ENCODE measurements around the gene ACTL6B.
"Not testable (repeated sequence)": the region's sequence is repeated elsewhere in the genome, so short reads cannot be mapped to it uniquely, and the experiment has no call there.

ACTL6B gene

DNA sequence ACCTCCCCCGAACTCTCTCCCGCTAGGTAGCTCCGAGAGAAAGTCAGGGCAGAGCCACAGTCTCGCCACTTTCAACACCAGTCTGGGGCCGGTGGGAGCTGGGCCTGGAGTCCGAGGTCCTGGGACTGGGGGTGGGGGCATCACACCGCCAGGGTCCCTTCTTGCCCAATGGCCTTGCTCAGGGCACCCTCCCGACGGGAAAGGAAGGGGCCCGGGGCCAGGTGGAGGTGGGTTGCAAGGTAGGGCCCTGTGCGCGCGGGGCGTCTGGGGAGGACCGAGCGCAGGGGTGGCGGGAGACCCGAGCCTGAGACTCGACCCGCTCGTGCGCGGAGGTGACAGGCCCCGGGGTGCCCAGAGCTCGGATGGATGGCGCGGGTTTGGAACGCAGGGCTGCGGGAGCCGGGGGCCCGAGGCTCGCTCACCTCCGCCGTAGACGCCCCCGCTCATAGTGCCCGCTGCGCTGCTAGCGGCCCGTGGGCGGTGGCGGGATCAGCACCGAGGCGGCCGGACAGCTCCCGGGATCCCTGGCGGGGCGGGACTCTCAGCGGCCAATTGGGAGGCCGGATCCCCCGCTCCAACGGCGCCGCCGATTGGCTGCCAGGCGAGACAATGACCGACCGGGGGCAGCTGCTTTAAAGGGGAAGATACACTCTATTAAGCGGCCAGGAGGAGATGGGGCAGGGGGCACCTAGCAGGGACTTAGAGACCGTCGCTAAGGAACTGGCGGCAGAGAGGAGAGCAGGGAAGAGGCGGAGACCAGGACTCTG, at the start of gene ACTL6B:
Gene ACTL6B (minus strand): TSS at position 541 of the 767 bp plus-strand sequence. CDS start 94 bp downstream, at position 447.
- peak; percentile 50 for DNase-seq

DNA sequence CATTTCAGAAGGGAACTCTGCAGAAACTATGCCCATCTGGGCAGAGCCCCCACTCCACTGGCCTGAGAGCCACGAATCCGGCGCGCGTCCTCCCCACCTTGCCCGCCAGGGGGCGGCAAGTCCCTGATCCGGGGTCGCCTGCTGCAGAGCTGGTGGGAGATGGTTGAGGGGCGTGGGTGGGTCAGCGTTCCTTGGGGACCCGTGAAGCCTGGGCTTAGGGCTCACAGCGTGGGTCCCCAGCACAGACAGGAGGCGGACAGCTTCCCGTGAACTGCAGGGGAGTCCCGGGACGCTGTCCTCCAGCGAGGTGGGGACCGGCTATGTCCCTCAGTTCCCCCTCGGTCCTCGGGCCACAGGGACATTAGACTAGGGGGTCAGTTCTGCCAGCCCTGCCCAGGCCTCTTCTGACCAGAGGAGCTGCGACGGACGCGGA, 49.1 kb upstream of the ACTL6B start:
- peak; percentile 85 for DNase-seq

DNA sequence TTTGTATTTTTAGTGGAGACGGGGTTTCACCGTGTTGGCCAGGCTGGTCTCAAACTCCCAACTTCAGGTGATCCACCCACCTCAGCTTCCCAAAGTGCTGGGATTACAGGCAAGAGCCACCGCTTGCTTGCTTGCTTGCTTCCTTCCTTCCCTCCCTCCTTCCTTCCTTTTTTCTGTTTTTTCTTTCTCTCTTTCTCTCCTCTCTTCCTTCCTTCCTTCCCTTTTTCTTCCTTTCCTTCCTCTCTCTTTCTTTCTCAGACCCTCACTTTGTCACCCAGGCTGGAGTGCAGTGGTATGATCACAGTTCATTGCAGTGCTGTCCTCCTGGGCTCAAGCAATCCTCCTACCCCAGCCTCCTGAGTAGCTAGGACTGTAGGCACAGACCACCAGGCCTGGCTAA, 44.8 kb upstream of the ACTL6B start:
- DNase-seq: not testable (repeated sequence)

DNA sequence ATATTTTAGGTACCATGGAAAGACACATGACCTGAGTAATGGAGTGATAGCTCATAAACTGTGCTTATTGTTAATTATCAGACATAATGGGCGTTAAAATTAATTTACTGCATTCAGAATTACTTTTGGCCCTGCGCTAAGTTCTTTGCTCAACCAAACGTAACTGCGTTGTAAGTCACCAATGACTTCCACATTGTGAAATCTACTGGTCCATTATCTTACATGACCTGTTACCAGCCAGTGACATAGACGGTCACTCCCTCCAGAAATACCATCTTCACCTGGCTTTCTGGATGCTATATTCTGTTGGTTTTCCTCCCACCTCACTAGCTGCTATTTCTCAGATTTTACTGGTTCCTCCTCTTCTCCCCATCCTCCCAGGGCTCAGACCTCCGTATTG, 42.8 kb upstream of the ACTL6B start:
- DNase-seq: no peak

DNA sequence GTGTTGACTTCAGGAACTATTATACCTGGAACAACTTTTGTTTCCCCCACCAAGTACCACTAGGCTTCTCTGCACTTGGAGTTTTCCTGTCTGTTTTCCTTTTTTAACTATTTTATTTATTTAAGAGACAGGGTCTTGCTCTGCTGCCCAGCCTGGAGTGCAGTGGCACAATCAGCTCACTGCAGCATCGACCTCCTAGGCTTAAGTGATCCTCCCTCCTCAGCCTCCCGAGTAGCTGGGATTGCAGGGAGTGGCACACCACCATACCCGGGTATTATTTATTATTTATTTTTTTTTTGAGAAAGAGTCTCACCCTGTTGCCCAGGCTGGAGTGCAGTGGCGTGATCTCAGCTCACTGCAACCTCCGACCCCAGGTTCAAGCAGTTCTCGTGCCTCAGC, 39.9 kb upstream of the ACTL6B start:
- DNase-seq: no peak

DNA sequence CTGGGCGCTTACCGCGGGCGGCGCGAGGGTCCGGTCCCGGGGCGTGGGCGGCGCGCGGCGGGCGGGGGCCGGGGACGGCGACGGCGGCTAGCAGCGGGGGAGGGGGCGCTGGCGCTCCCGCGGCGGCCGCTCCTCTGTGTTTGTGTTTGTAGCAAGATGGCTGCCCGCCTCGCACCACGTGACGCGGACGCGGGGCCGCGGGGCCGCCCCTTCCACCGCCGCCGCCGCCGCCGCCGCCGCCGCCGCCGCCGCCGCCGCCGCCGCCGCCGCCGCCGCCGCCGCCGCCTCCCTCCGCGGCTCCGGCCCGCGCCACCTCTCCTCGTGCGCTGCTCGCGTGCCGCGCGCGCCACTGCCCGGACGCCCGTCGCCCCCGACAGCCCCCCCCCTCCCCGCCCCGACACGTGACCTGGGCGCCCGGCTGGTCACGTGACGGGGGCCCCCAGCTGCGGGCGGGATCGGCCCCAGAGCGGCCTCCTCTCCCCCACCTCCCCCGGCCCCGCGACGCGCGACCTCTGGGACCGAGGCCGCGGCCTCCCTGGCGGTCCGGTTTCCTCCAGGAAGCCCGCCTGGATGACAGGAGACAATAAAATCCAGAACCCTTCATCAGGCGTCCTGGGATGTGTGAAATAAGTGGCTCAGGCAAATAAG, 38.0 kb upstream of the ACTL6B start, which contains the start of gene GIGYF1:
Gene GIGYF1 (minus strand): TSS at position 153 of the 648 bp plus-strand sequence. CDS start 6,012 bp downstream, outside the sequence.
- peak; percentile 67 for DNase-seq

DNA sequence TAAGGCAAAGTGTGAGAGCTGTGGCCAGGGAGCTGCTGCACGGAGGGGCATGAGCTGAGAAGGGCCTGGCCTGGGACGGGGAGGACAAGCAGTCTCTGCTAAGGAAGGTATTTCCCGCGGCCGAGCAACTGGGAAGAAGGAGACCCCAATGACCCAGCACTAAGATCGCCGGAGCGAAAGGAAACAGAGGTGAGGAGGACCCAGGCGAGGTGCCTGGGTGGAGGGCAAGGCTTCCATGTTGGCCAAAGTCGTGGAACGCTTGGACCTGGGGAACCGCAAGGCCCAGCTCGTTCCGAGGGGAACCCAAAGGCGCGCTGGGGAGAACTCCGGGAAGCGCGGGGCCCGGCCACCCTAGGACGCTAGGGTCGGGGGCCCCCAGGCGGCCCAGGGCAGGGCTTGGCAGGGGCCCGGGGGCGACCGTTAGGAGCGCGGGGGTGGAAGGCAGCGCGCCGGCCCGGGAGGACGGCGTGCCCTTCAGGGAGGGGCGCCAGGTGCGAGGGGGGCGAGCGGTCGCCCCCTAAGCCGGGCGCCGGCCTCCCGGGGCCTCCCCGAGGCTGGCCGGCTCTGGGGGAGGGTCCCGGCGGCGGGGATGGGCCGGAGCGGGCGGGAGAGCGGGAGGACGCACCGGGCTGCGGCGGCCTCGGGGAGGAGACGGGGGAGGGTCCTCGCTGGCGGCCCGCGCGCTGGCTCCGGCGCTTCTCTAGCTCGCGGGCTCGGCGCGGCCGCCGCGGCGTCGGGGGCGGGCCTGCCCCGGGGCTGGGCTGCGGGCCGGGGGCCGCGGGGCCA, 37.3 kb upstream of the ACTL6B start:
- no peak for DNase-seq

DNA sequence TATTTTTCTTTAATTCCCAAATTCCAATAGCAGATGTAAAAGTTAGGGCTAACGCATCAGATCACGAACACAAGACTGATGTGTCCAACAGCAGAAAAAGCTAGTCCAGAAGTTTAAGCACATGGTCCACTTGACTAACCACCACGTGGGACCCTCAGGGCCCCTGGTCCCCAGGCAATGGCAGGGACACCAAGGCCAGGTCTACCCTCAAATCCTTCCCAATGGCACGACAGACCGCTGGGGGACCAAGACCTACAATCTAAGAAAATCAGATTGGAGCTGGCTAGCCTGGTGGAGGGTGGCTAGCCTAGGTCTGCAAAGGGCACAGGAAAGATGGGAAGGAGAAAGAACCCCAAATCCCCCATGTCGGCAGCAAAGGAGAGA, 36.3 kb upstream of the ACTL6B start:
- DNase-seq: no peak

DNA sequence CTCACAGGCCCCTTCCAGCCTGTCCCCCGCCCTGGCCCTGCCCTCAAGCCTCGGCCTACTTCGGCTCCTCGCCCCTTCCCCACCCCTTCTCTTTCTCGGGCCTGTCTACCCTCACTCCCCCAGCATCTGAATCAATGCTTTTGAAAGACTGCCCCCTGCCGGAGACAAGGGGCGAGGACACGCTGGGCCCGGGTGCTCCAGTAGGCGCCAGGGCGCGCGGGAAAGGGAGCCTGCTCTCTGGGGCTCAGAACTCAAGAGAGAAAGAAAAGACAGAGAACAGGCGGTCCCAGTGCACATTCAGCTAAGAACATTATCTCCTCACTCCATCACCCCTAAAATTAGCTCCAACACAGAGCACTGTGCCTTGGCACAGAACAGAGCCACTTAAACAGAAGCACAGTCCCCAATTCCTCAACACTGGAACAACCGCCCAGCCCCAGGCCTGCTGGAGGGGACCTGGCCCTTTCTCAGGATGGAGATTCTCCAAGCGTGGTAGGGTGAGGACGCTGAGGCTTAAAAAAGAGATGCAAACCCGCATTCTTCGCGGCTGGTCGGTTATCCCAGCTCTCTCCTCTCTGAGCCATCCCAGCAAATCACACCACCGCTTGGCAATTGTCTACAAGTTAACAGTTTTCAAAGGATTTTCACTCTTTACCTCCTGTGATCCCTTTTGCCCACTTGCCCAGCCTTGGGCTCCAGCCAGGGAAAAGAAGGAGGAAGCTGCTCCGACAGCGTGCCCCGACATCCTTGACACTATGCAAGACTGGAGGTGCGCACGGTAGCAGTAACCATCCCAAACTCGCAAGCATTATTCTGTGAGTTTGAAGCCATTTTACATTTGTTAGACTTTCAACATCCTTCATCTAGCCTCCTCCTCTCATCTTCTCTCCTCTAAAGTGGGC, 35.7 kb upstream of the ACTL6B start:
- peak; percentile 88 for DNase-seq

DNA sequence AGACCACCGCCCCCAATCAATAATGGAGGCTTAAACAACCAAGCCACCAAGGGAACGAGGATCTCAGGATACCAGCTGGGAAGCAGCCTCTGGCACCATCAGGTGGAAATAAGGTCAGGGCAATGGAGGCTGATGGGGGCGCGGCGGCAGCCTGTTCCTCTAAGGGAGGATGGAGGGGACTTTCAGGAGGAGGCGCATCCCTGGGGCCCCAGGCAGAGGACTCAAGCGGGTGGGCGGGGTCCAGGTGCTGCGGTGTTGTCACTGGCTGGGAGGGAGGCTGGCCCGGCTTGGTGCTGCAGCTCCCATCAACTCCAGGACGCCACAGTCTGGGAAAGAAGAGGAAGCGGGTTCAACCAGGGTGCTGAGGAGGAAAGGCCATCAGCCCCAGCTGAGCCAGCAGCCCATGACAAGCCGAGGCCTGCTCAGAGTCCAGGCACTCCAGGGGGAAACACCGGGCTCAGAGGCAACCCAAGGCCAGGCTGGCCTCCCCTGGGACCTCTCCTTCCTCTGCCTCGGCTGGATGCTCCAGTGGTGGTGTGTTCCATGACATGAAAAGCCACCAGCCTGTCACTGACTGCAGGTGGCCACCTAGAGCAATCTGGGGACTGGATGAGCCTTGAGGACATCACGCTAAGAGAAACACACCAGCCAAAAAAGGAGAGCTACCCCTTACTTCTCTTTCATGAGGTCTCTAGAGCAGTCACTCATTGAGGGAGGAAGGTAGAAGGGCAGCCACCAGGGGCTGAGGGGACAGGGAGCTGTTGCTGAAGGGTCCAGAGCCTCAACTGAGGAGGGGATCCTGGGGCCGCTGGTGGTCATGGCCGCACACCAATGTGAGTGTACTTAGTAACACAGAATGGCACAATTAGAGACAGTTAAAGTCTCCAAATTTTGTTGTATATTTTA, 33.2 kb upstream of the ACTL6B start:
- DNase-seq: no peak

DNA sequence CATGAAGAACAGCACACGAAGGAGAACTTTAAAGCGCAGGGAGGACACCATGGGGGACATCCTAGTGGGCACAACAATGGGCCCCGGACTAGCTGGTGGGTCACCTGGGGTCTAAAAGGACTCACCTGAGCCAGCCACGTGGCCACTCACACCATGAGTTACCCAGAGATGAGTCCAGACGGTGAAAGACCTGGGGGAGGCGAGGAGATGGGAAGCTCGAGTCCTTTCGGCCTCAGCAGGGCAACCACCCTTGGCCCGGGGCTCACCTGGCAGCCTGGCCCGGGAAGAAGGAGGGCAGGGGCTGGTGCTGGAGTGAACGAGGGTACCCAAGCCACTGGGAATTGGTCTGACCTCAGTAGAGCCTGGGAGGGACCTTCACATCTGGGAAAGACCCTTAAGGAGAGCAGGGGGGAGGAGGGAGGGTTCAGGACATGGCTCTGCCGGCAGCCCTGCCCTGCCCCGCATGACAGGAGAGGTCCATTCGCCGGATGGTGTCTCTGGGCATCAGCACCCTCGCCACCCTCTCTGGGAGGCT, 32.1 kb upstream of the ACTL6B start:
- DNase-seq: no peak

DNA sequence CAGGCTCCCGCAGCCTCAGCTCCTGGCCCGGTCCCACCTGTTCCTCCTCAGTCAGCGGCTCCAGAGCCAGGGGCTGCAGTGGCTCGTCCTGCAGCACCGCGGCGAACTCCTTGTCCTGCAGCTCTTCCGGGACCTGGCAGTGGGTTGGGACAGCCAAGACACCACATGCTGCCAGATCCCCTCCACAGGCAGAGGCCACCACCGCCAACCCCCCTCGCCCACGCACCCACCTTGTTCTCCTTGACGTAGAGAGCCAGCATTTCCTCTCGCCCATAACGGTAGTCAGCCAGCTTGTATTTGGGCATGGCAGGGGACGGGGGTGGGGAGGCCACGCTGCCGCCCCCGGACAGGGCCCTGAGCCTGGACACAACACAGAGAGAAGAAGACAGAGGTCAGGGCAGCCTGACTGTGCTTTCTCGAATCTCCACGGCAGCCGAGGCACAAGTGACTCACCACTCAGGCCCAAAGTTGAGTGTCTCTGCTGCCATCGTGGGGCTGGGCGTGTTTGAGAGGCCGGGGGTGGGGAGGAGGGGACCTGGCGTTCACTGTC, 31.6 kb upstream of the ACTL6B start:
- DNase-seq: no peak

DNA sequence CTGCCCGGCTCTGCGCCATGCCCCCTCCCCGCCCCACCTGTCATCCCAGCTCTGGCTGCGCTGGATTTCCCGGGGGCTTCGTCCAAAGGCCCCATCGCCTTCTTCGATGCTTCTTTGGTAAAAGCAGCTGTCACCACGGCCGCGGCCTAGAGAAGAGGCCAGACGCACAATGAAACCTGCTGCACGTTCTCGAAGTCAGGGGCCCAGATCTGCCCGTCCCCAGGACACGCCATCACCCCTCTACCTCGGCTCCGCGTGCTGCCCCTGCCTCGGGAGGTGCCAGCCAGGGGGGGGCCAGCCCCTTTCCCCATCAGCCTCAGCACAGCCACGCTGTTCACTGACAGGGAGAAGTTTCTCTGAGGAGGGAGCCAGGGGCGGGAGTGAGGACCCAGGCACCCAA, 31.0 kb upstream of the ACTL6B start:
- DNase-seq: no peak

DNA sequence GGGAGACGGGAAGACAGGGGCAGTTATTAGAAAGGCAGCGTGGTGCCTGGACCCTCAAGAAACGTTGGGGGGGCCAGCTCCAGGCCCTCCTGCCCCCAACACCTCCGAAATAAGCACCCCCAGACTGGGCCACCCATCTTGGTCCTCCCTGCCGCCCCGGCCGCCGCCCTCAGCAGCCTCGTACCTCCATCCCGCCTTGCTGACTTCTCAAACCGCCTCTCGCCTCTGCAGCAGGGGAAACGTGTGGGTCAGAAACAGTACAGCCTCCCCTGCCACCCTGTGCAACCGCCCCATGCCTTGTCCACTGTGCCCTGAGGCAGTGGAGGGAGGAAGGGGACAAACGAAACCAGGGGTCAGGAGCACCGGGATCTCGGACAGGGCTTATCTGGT, 30.6 kb upstream of the ACTL6B start:
- no peak for DNase-seq

DNA sequence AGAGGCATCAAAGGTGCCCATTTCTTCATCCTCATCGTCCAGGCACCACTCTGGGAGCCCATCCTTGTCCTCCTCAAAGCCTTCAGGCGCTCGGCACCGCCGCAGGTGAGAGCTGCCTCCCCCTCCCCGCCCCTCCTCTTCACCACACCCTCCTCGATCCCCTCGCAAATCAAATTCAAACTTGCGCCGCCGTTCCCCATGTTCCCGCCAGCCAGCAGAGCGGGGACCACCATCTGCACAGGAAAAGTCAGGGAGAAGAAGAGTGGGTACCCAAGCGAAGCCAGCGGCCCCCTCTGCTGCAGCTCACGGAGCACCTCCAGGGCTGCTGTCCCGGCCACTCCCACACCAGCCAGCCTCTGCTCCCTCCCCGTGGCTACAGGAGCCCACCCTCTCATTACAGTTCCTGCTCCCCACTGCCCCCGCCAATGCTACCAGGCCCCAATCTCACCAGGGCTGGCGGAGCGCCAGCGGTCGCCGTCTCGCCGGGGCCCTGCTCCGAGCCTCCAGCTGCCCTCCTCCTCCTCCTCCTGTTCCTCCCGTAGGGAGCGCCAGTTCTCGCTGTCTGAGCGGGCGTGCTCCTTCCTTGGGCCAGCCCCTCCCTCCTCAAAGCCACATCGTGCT, 30.1 kb upstream of the ACTL6B start:
- no peak for DNase-seq

DNA sequence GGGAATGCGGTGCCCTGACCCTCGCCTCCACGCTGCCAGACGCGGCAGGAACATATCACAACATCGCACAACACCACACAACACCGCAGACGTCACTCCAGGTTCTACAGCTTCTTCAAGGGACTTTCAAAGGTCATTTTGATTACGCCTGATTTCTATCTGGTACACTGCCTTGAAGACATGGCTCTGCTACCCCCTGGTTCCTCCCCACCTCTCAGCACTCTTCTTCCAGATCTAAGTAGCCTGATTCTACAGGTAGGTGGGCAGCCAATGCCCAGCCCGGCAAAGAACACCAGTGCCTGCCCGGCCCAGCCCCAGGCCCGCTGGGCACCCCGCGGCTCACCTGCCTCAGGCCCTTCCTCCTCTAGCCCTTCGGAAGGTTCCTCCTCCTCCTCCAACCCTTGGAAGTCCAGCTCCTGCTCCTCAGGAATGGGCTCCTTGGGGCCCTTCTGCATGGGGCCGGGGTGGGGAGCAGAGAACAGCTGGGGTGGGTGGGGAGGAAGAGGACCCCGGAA, 29.4 kb upstream of the ACTL6B start:
- no peak for DNase-seq

DNA sequence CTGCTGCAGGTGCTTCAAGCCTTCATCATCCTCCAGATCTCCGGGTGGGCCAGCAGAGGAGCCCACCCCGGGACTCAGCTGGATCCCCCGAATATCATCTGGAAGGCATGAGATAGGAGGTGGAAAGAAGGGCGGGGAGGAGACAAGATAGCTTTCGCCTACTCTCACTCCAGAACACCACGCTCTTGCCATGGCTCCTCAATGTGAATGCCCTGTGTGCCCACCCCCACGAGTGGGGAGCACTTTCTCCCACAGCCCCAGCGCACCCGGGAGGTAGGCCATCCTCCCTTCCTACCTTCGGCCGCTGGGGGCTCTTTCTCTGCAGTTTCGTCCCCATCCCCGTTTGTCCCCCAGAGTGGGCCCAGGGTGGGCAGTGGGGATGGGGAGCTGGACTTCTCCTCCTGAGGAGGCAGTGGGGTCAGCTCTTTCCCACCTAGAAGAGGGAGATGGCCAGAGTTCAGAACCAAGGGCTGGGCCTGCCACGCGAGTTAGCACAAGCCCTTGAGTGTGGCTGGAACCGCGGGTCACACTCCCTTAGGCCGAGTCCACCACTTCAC, 28.9 kb upstream of the ACTL6B start:
- DNase-seq: no peak

DNA sequence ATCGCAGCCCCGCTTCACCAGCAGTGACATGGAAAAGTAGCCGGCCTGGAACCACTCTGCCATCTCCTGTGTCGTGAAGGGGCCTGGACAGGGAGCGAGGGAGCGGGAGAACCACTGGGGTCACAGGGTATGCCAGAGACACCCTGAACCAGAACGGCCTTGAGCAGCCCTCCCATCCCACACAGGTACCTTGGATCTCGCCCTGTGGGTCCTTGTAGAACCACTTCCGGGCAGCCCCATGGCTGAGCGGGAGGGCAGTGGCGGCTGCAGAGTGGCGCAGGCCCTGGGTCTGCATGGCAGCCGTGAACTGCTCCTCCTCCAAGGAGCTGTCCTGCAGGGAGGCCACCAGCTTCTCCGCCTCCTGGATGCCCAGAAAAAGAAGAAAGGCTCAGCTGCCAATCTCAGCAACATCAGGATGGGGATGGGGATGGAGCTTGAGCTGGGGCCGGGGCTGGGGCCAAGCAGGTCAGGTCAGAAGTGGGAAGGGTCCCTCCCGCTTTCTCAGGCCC, 28.3 kb upstream of the ACTL6B start:
- no peak for DNase-seq
